AG09319 (cell line): ENCODE data around the gene KCNAB1.

Source experiments
- DNase-seq: peaks from one replicate; pipeline ENCODE4 v3.0.0-alpha.2; 2010; ENCODE audit warnings: low read depth; ENCODE audit errors: extremely low read depth
- CTCF ChIP-seq: IDR thresholded peaks from 2 replicates; pipeline ENCODE4 v1.5.1; 2011; ENCODE audit warnings: low read depth, mild to moderate bottlenecking, inconsistent platforms, low read length, moderate library complexity

KCNAB1 gene

GRCh38 chr3:156551746-156552145 lies 431.4 kb downstream of the KCNAB1 start:
- DNase-seq: peak; percentile 20

GRCh38 chr3:156552973-156553372 lies 432.6 kb downstream of the KCNAB1 start:
- no peak for TF ChIP-seq CTCF
- no peak for DNase-seq

More at GRCh38 chr3:156551746-156552145, 431.4 kb downstream of the KCNAB1 start:
- TF ChIP-seq CTCF: no peak

DNA sequence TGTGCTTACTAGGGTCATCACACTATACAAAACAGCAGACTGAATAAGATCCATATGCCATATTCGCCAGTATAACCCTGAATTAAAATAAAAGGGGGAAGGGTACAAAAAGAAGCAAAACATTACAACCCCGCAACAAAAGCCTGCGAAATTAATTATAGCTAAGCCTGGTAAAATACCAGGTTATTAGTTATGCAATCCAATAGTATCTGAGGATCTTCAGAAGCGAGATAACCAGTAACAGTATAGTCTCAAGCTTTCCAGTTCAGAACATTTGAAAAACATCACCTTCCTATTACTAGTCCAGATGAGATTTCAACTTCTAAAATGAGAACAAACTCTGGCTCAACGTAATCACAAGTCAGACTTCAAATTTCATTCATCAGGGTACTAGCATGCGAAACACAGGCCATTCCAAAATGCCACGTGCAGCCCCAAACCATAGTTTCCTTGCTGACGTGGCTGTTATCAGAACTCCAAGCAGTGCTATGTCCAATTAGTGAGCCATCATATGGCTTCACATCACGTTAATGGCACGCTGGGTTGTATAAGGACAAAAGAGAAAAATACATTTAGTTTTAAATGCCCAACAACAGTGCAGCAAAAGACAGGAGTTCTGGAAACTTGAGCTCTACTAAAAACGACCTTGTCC lies 433.5 kb downstream of the KCNAB1 start:
- TF ChIP-seq CTCF: no peak
- DNase-seq: peak; percentile 43

DNA sequence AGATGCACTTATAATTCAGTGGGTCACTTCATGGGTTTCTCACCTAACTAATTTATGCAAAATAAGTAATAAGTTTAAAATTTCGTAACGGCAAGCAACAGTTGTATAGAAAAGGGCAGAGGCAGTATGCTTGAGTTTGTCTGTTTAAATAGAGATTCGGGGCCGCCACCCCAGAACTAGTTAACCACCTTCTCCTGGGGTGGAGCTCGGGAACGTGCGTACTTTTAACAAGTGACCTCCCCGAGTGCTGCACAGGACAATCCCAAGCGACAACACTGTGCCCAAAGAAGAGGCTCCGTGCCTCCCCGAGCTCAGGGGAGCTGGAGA lies 434.1 kb downstream of the KCNAB1 start:
- no peak for TF ChIP-seq CTCF
- no peak for DNase-seq

DNA sequence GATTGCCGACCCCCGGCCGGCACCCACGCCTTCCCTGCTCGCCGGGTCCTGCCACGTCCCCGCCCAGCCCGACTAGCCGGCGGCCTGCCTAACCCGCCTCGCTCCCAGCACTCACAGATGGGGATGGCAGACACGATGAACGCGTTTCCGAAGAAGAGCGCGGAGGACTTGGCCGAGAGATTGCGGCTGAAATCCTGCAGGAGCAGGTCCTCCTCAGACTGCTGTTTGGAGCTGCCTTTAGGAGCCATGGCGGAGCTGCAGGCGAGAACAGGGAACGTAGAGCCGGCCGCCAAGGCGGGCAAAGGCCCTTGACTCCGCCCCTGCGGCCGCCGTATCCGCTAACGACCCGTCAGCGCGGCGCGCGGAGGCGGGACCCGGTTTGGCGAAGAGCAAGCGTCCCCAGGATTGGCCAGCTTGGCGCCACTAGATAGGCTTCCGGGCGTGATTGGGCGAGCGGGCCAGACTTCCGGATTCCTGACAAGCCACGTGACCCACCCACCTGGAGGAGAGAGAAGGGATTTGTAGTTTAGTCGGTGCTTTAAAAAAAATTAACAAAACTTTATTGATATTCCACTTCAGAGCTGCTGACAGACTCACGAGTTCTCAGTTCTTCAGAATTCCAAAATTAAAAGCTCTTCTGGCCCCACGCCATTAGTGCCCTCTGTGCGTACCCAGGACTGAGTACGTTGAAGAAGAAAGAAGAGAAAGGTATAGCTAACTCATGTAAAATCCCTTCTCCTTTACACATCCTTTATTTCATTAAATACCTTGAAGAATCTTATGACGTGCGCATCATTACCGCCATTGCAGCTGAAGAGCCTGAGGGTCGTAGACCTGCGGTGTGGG lies 434.7 kb downstream of the KCNAB1 start, which contains the start of gene SSR3:
Gene SSR3, minus strand, starts transcription at position 276 of the 846 bp plus-strand sequence. Its CDS starts 28 bp downstream, at position 248.
- no peak for TF ChIP-seq CTCF
- peak; percentile 99 for DNase-seq

- no peak for DNase-seq
- no peak for TF ChIP-seq CTCF
Measured at GRCh38 chr3:156558389-156558788, 438.0 kb downstream of the KCNAB1 start.

DNA sequence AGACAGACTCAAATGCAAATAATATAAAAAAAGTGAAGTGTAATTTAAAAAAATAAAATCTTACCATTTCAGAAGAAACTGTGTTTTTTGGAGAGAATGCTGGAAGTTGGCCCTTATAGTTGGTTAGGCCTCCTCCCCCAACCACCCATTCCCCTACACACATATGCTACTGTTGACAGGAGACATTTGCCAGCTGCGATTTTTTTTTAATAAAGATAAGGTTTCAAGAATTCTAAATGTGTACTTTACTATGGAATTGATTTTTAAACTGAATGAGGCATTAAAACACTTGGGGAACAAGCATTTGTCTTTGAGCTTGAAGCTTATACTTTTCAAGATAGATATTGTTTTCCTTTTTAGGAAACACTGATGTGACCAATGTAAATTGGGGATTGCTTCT lies 438.9 kb downstream of the KCNAB1 start:
- DNase-seq: no peak

More for the DNA sequence above, 438.9 kb downstream of the KCNAB1 start:
- no peak for TF ChIP-seq CTCF
